ENCODE results near the gene KCNG2. TPM values are rescaled to one million over a fixed set of nuclear protein-coding genes. Genes with fewer than 3 reads are reported as not detected.
A peak's percentile ranks its signal among the peaks of the same experiment; 100 is the strongest.

The KCNG2 gene
- total RNA-seq, 2 experiments from 2014 or later, result not detected

GRCh38 chr18:79756143-79756500 lies 41.6 kb upstream of the KCNG2 start:
- peaks cover 29% of the 10 kb centered on the region for H3K36me3 Mint-ChIP-seq
- no peaks in the 10 kb centered on the region for H3K27me3 Mint-ChIP-seq
- H3K4me3 Mint-ChIP-seq, result no peak overlapping the region
- peaks cover 12% of the 10 kb centered on the region for H3K9me3 Mint-ChIP-seq
- peak; percentile 24 for DNase-seq
- ATAC-seq (ENCODE audit: low read depth), result no peak
- H3K27ac Mint-ChIP-seq, result no peak overlapping the region
- H3K4me1 Mint-ChIP-seq, result peaks cover 3% of the 10 kb centered on the region
- POLR2A ChIA-PET, result no interaction called here

- ATAC-seq (ENCODE audit: low read depth) (no peak), DNase-seq (no peak)
- Mint-ChIP-seq H3K27ac (no peak overlapping the region), H3K4me1 (peaks cover 3% of the 10 kb centered on the region), H3K36me3 (peaks cover 29% of the 10 kb centered on the region), H3K4me3 (no peak overlapping the region), H3K9me3 (peaks cover 12% of the 10 kb centered on the region), H3K27me3 (no peaks in the 10 kb centered on the region)
- POLR2A ChIA-PET, result no interaction called here
These were observed 40.9 kb upstream of the KCNG2 start for GRCh38 chr18:79756826-79757225.

GRCh38 chr18:79760348-79760747 lies 37.4 kb upstream of the KCNG2 start:
- no peak for ATAC-seq (ENCODE audit: low read depth)
- Mint-ChIP-seq H3K4me1 (peaks cover 3% of the 10 kb centered on the region), H3K9me3 (peaks cover 12% of the 10 kb centered on the region), H3K36me3 (peaks cover 15% of the 10 kb centered on the region), H3K27ac (no peak overlapping the region), H3K27me3 (no peaks in the 10 kb centered on the region), H3K4me3 (no peak overlapping the region)
- no peak for DNase-seq
- POLR2A ChIA-PET, result no interaction called here

GRCh38 chr18:79760881-79761280 lies 36.9 kb upstream of the KCNG2 start:
- Mint-ChIP-seq H3K4me3 (no peak overlapping the region), H3K27ac (no peak overlapping the region), H3K9me3 (peaks cover 13% of the 10 kb centered on the region), H3K36me3 (peaks cover 12% of the 10 kb centered on the region), H3K27me3 (no peaks in the 10 kb centered on the region), H3K4me1 (peaks cover 3% of the 10 kb centered on the region)
- DNase-seq (no peak), ATAC-seq (ENCODE audit: low read depth) (no peak)
- POLR2A ChIA-PET, result no interaction called here

GRCh38 chr18:79763407-79763806 lies 34.3 kb upstream of the KCNG2 start:
- Mint-ChIP-seq H3K9me3 (peaks cover 11% of the 10 kb centered on the region), H3K27ac (no peak overlapping the region), H3K27me3 (peaks cover 2% of the 10 kb centered on the region), H3K4me1 (peaks cover 3% of the 10 kb centered on the region), H3K36me3 (peaks cover 7% of the 10 kb centered on the region), H3K4me3 (no peak overlapping the region)
- no peak for ATAC-seq (ENCODE audit: low read depth)
- no peak for DNase-seq
- POLR2A ChIA-PET, result no interaction called here

GRCh38 chr18:79764131-79764530 lies 33.6 kb upstream of the KCNG2 start:
- ATAC-seq (ENCODE audit: low read depth) (no peak), DNase-seq (peak; percentile 12)
- H3K27ac Mint-ChIP-seq, result no peak overlapping the region
- H3K9me3 Mint-ChIP-seq, result peaks cover 8% of the 10 kb centered on the region
- H3K4me1 Mint-ChIP-seq, result peaks cover 3% of the 10 kb centered on the region
- H3K27me3 Mint-ChIP-seq, result peaks cover 2% of the 10 kb centered on the region
- H3K36me3 Mint-ChIP-seq, result peaks cover 3% of the 10 kb centered on the region
- POLR2A ChIA-PET, result no interaction called here
- H3K4me3 Mint-ChIP-seq, result no peak overlapping the region

- H3K27me3 Mint-ChIP-seq, result peaks cover 2% of the 10 kb centered on the region
- no peaks in the 10 kb centered on the region for H3K36me3 Mint-ChIP-seq
- no peak overlapping the region for H3K4me3 Mint-ChIP-seq
- peaks cover 3% of the 10 kb centered on the region for H3K4me1 Mint-ChIP-seq
- no peak overlapping the region for H3K27ac Mint-ChIP-seq
- peaks cover 8% of the 10 kb centered on the region for H3K9me3 Mint-ChIP-seq
- DNase-seq (peak; percentile 2), ATAC-seq (ENCODE audit: low read depth) (no peak)
- POLR2A ChIA-PET, result no interaction called here
These were observed 32.1 kb upstream of the KCNG2 start for GRCh38 chr18:79765491-79766245.

GRCh38 chr18:79766308-79766707 lies 31.4 kb upstream of the KCNG2 start:
- DNase-seq, result peak; percentile 10
- H3K36me3 Mint-ChIP-seq, result no peaks in the 10 kb centered on the region
- POLR2A ChIA-PET, result no interaction called here

GRCh38 chr18:79768745-79769144 lies 29.0 kb upstream of the KCNG2 start:
- no peaks in the 10 kb centered on the region for H3K4me1 Mint-ChIP-seq
- H3K27ac Mint-ChIP-seq, result no peak overlapping the region
- no peak overlapping the region for H3K4me3 Mint-ChIP-seq
- ATAC-seq (ENCODE audit: low read depth) (no peak), DNase-seq (no peak)
- peaks cover 2% of the 10 kb centered on the region for H3K27me3 Mint-ChIP-seq
- H3K9me3 Mint-ChIP-seq, result peaks cover 8% of the 10 kb centered on the region
- no peaks in the 10 kb centered on the region for H3K36me3 Mint-ChIP-seq
- POLR2A ChIA-PET, result no interaction called here

More at GRCh38 chr18:79766308-79766707, 31.4 kb upstream of the KCNG2 start:
- ATAC-seq (ENCODE audit: low read depth), result no peak
- Mint-ChIP-seq H3K27ac (no peak overlapping the region), H3K9me3 (peaks cover 8% of the 10 kb centered on the region), H3K4me3 (no peak overlapping the region), H3K4me1 (no peaks in the 10 kb centered on the region), H3K27me3 (peaks cover 2% of the 10 kb centered on the region)

GRCh38 chr18:79769698-79770500 lies 27.8 kb upstream of the KCNG2 start:
- H3K36me3 Mint-ChIP-seq, result no peaks in the 10 kb centered on the region
- H3K27ac Mint-ChIP-seq, result no peak overlapping the region
- H3K27me3 Mint-ChIP-seq, result peaks cover 2% of the 10 kb centered on the region
- ATAC-seq (ENCODE audit: low read depth), result no peak
- DNase-seq, result no peak
- H3K4me1 Mint-ChIP-seq, result no peaks in the 10 kb centered on the region
- H3K9me3 Mint-ChIP-seq, result peaks cover 8% of the 10 kb centered on the region
- H3K4me3 Mint-ChIP-seq, result no peak overlapping the region
- POLR2A ChIA-PET, result no interaction called here

- no peak for ATAC-seq (ENCODE audit: low read depth)
- Mint-ChIP-seq H3K9me3 (peaks cover 8% of the 10 kb centered on the region), H3K4me1 (no peaks in the 10 kb centered on the region), H3K27ac (no peak overlapping the region), H3K4me3 (no peak overlapping the region), H3K36me3 (no peaks in the 10 kb centered on the region), H3K27me3 (peaks cover 2% of the 10 kb centered on the region)
- DNase-seq, result no peak
- POLR2A ChIA-PET, result no interaction called here
These were observed 27.3 kb upstream of the KCNG2 start for GRCh38 chr18:79770501-79770815.

GRCh38 chr18:79770826-79771225 lies 26.9 kb upstream of the KCNG2 start:
- Mint-ChIP-seq H3K4me1 (no peaks in the 10 kb centered on the region), H3K4me3 (no peak overlapping the region), H3K27ac (no peak overlapping the region), H3K36me3 (no peaks in the 10 kb centered on the region), H3K27me3 (peaks cover 2% of the 10 kb centered on the region), H3K9me3 (peaks cover 8% of the 10 kb centered on the region)
- DNase-seq (no peak), ATAC-seq (ENCODE audit: low read depth) (no peak)
- POLR2A ChIA-PET, result no interaction called here

GRCh38 chr18:79771446-79772107 lies 26.2 kb upstream of the KCNG2 start:
- POLR2A ChIA-PET, result no interaction called here
- DNase-seq (peak; percentile 7), ATAC-seq (ENCODE audit: low read depth) (no peak)
- H3K27ac Mint-ChIP-seq, result no peak overlapping the region
- no peaks in the 10 kb centered on the region for H3K4me1 Mint-ChIP-seq
- no peak overlapping the region for H3K4me3 Mint-ChIP-seq
- H3K27me3 Mint-ChIP-seq, result peaks cover 2% of the 10 kb centered on the region
- H3K9me3 Mint-ChIP-seq, result peaks cover 5% of the 10 kb centered on the region
- no peaks in the 10 kb centered on the region for H3K36me3 Mint-ChIP-seq

Data from activated naive CD8-positive, alpha-beta T cell treated with anti-CD3 and anti-CD28 coated beads, Interleukin-2, amount 10 ng/mL, durations not matched to agents 7 days and 5 days (primary cell).